Measurements from ENCODE around the gene SLC35A1. TPM values are rescaled to one million over a fixed set of nuclear protein-coding genes. Genes with fewer than 3 reads are reported as not detected.
"Not testable (repeated sequence)": the region's sequence is repeated elsewhere in the genome, so short reads cannot be mapped to it uniquely, and the experiment has no call there.

SLC35A1 gene
- total and polyA plus RNA-seq, 2 of the 8 experiments (the other 6 are each of a cell fraction or from before 2014, with no cell fraction given): 4.7 to 9.2 TPM

GRCh38 chr6:87489326-87489725 is 16.6 kb downstream of the SLC35A1 start:
- H2BK20ac ChIP-seq (ENCODE audit: low read length); H3K23me2 ChIP-seq (ENCODE audit: low read depth, low read length); H3K27ac ChIP-seq (ENCODE audit: low read depth, low read length); H3K27me3 ChIP-seq (replicated peaks in 1 of 4; ENCODE audit: control insufficient read depth in 3 of 4, extremely low read depth in 1 of 4, insufficient read depth in 3 of 4, low read length in 3 of 4); H3K36me3 ChIP-seq (ENCODE audit: control insufficient read depth in 2 of 4, insufficient read depth in 4 of 4, low read length in 3 of 4); H3K4me2 ChIP-seq (ENCODE audit: insufficient read depth in 1 of 2, low read depth in 2 of 2, low read length in 2 of 2); H2BK120ac ChIP-seq (replicated peaks; ENCODE audit: low read depth, low read length); H3K9ac ChIP-seq (replicated peaks in 1 of 4; ENCODE audit: extremely low read depth in 1 of 4, low read depth in 3 of 4, low read length in 3 of 4); H3K9me3 ChIP-seq (ENCODE audit: insufficient read depth in 2 of 2, low read depth in 1 of 2, low read length in 1 of 2); H3K79me2 ChIP-seq (ENCODE audit: control insufficient read depth in 1 of 2, insufficient read depth in 2 of 2, low read length in 2 of 2); H2AK5ac ChIP-seq (ENCODE audit: low read depth, low read length); H3K14ac ChIP-seq (ENCODE audit: insufficient read length); H4K8ac ChIP-seq (ENCODE audit: extremely low read depth, insufficient read depth, low read length); H3K18ac ChIP-seq (ENCODE audit: extremely low read depth, low read length); H2BK15ac ChIP-seq (ENCODE audit: low read length); H3K4me3 ChIP-seq (ENCODE audit: extremely low read depth in 1 of 4, insufficient read depth in 2 of 4, low read depth in 3 of 4, low read length in 4 of 4); H2BK12ac ChIP-seq (ENCODE audit: low read depth, low read length); DNase-seq (ENCODE audit: low read depth in 1 of 2, low spot score in 2 of 2); H4K20me1 ChIP-seq (replicated peaks in 1 of 2; ENCODE audit: control insufficient read depth in 1 of 2, insufficient read depth in 2 of 2, low read length in 2 of 2); H2BK5ac ChIP-seq (ENCODE audit: low read depth, low read length); H3K79me1 ChIP-seq (ENCODE audit: low read depth, low read length); H4K5ac ChIP-seq (ENCODE audit: insufficient read length, low read depth, low read length); H3K56ac ChIP-seq (replicated peaks; ENCODE audit: insufficient read length, low read depth, low read length); H3K4me1 ChIP-seq (replicated peaks in 1 of 4; ENCODE audit: control insufficient read depth in 3 of 4, insufficient read depth in 4 of 4, low read length in 3 of 4); FAIRE-seq; H3K23ac ChIP-seq (ENCODE audit: insufficient read length); H4K91ac ChIP-seq (replicated peaks; ENCODE audit: insufficient read length, low read length); H2AFZ ChIP-seq (ENCODE audit: low read length); H3K4ac ChIP-seq (replicated peaks; ENCODE audit: insufficient read length, low read depth, low read length): not testable (repeated sequence)
- 96% methylated on average over 6 of the region's 8 CpGs; no CpG with 5 or more reads in 1 of the 2 experiments for WGBS, 2 experiments (ENCODE audit: extremely low coverage in 1 of 2, insufficient coverage in 1 of 2, insufficient read length in 1 of 2, insufficient replicate concordance in 2 of 2, low coverage in 1 of 2, low lambda C conversion rate in 2 of 2, missing lambda C conversion rate in 1 of 2)
- ChIA-PET CTCF (ENCODE audit: partially characterized antibody) (interaction anchor here (0.9 to 1.7 kb wide), 2 partner anchors 12 to 98 kb away, joined by 3 read pairs; no protein-coding TSS in a partner anchor), POLR2A (ENCODE audit: partially characterized antibody) (interaction anchor here (0.6 to 0.7 kb wide), 2 partner anchors 183 to 368 kb away, joined by 3 to 4 read pairs; no protein-coding TSS in a partner anchor)

Data from H1 (cell line).